ENCODE data around the gene SMIM30.

GRCh38 chr7:113093561-113093960 lies 24.8 kb downstream of the SMIM30 start:
- no peak for TF ChIP-seq POLR2A (IDR thresholded peaks at IDR 0.05)
- TF ChIP-seq CTCF (IDR thresholded peaks at IDR 0.05 in 4 of 5, conservative IDR thresholded peaks at IDR 0.05 in 1 of 5), result no peak
